HFF-Myc (cell line): ENCODE results near the gene C11orf58.

Source experiments
- DNase-seq: peaks from one replicate; pipeline ENCODE4 v3.0.0-alpha.2; 2011; ENCODE audit warnings: low read depth; ENCODE audit errors: extremely low read depth
- H3K4me3 ChIP-seq: replicated peaks from 2 replicates; pipeline ENCODE4 v1.5.1; 2011; ENCODE audit warnings: low read depth, mild to moderate bottlenecking, control low read depth, low read length
- CTCF ChIP-seq: IDR thresholded peaks from 2 replicates; pipeline ENCODE4 v1.5.1; 2012; ENCODE audit warnings: mild to moderate bottlenecking, low read depth, low read length, control low read depth; ENCODE audit errors: missing control alignments

C11orf58 gene

GRCh38 chr11:16807306-16807705 lies 68.9 kb downstream of the C11orf58 start:
- no peak for TF ChIP-seq CTCF
- no peak overlapping the region for H3K4me3 ChIP-seq
- no peak for DNase-seq
